SU-DHL-6 (cell line): ENCODE results near the gene CYBRD1.

Source experiments
- H2AFZ ChIP-seq: fragments of 200-600 bp; sonication (generic); 2 replicates; pipeline ENCODE4 v1.6.1; 2014; ENCODE audit warnings: low read depth, mild to moderate bottlenecking, moderate library complexity, mixed read lengths, antibody characterized with exemption, low read length; ENCODE audit not compliant: severe bottlenecking
- H3F3A ChIP-seq: fragments of 200-600 bp; shearing (Covaris generic); 2 replicates; pipeline ENCODE4 v1.6.0; 2016; ENCODE audit warnings: antibody characterized with exemption, mild to moderate bottlenecking; ENCODE audit not compliant: insufficient read depth
- H3K27ac ChIP-seq: fragments of 200-600 bp; sonication (generic); 2 replicates; pipeline ENCODE4 v1.5.1; 2016; ENCODE audit warnings: low read depth, mild to moderate bottlenecking, low read length, moderate library complexity, mixed read lengths
- H3K27me3 ChIP-seq: fragments of 200-600 bp; sonication (generic), shearing (Covaris generic); 2 replicates; pipeline ENCODE4 v1.6.0; 2014; ENCODE audit warnings: mild to moderate bottlenecking, low read length
- H3K36me3 ChIP-seq: fragments of 200-600 bp; sonication (generic); 2 replicates; pipeline ENCODE4 v1.6.1; 2014; ENCODE audit warnings: mild to moderate bottlenecking, low read length, mixed read lengths
- H3K4me2 ChIP-seq: fragments of 300-600, 200-600 bp; shearing (Covaris generic), sonication (generic); 2 replicates; pipeline ENCODE4 v1.6.0; 2014; ENCODE audit warnings: low read length, low read depth, mild to moderate bottlenecking; ENCODE audit not compliant: poor library complexity, severe bottlenecking
- H3K4me3 ChIP-seq: fragments of 200-600 bp; sonication (generic); 2 replicates; pipeline ENCODE4 v1.5.1; 2014; ENCODE audit warnings: antibody characterized with exemption, low read length, mild to moderate bottlenecking, mixed read lengths; ENCODE audit not compliant: insufficient read depth, poor library complexity, severe bottlenecking
- H3K79me2 ChIP-seq: fragments of 200-600 bp; sonication (generic); 2 replicates; pipeline ENCODE4 v1.6.1; 2014; ENCODE audit warnings: mild to moderate bottlenecking, low read length, moderate library complexity; ENCODE audit not compliant: insufficient read depth
- H3K9ac ChIP-seq: fragments of 200-600 bp; sonication (generic); 2 replicates; pipeline ENCODE4 v1.7.0; 2014; ENCODE audit warnings: mild to moderate bottlenecking, low read length
- H3K9me2 ChIP-seq: fragments of 200-600 bp; sonication (generic); replicated peaks from 2 replicates; pipeline ENCODE4 v1.6.1; 2014; ENCODE audit warnings: low read length; ENCODE audit not compliant: insufficient read depth
- H3K9me3 ChIP-seq: fragments of 200-600 bp; sonication (generic); 2 replicates; pipeline ENCODE4 v1.6.1; 2014; ENCODE audit warnings: low read length, mixed read lengths; ENCODE audit not compliant: insufficient read depth
- H4K20me1 ChIP-seq: fragments of 200-600 bp; sonication (generic); 2 replicates; pipeline ENCODE4 v1.6.1; 2014; ENCODE audit warnings: low read depth, mild to moderate bottlenecking, antibody characterized with exemption, low read length, moderate library complexity, mixed read lengths
- CTCF ChIP-seq: fragments of 200-600 bp; sonication (generic); IDR thresholded peaks from one replicate; pipeline ENCODE4 v1.5.1; 2017; ENCODE audit warnings: antibody characterized with exemption, mild to moderate bottlenecking, low read length, moderate library complexity; ENCODE audit not compliant: insufficient read depth, poor library complexity, severe bottlenecking
- EZH2phosphoT487 ChIP-seq: fragments of 200-600 bp; sonication (generic), shearing (Covaris generic); conservative IDR thresholded peaks from 2 replicates; pipeline ENCODE4 v1.6.1; 2018; ENCODE audit warnings: mild to moderate bottlenecking, antibody characterized with exemption, low read length, moderate library complexity, mixed read lengths

CYBRD1 gene

GRCh38 chr2:171557363-171557762, 35.1 kb downstream of the CYBRD1 start:
- H3K9ac ChIP-seq = no peak overlapping the region
- no peak overlapping the region for H3K4me3 ChIP-seq
- H3F3A ChIP-seq = no peaks in the 10 kb centered on the region
- no peaks in the 10 kb centered on the region for H3K27me3 ChIP-seq
- H3K79me2 ChIP-seq = no peaks in the 10 kb centered on the region
- H3K27ac ChIP-seq = no peak overlapping the region
- H3K9me3 ChIP-seq = no peaks in the 10 kb centered on the region
- H3K36me3 ChIP-seq = no peaks in the 10 kb centered on the region
- no peaks in the 10 kb centered on the region for H4K20me1 ChIP-seq
- no peak overlapping the region for H2AFZ ChIP-seq
- no peak overlapping the region for H3K4me2 ChIP-seq
- TF ChIP-seq CTCF = no peak
- TF ChIP-seq EZH2phosphoT487 = no peak
- no peaks in the 10 kb centered on the region for H3K9me2 ChIP-seq

- Histone ChIP-seq H3K27ac (no peak overlapping the region), H3K4me3 (no peak overlapping the region), H3K9me2 (no peaks in the 10 kb centered on the region), H3K9me3 (no peaks in the 10 kb centered on the region), H3K9ac (no peak overlapping the region), H3K79me2 (no peaks in the 10 kb centered on the region), H3K27me3 (no peaks in the 10 kb centered on the region), H3K4me2 (no peak overlapping the region), H3F3A (no peaks in the 10 kb centered on the region), H4K20me1 (no peaks in the 10 kb centered on the region), H3K36me3 (no peaks in the 10 kb centered on the region), H2AFZ (no peak overlapping the region)
- TF ChIP-seq EZH2phosphoT487 (no peak), CTCF (no peak)
Observed at GRCh38 chr2:171563301-171563700, 41.0 kb downstream of the CYBRD1 start.

GRCh38 chr2:171564463-171564862, 42.2 kb downstream of the CYBRD1 start:
- Histone ChIP-seq H2AFZ (no peak overlapping the region), H3K27ac (no peak overlapping the region), H3K9me3 (no peaks in the 10 kb centered on the region), H4K20me1 (no peaks in the 10 kb centered on the region), H3K4me3 (no peak overlapping the region), H3K9me2 (no peaks in the 10 kb centered on the region), H3K4me2 (no peak overlapping the region), H3K9ac (no peak overlapping the region), H3K79me2 (no peaks in the 10 kb centered on the region), H3K36me3 (no peaks in the 10 kb centered on the region), H3F3A (no peaks in the 10 kb centered on the region), H3K27me3 (no peaks in the 10 kb centered on the region)
- TF ChIP-seq CTCF = no peak
- no peak for TF ChIP-seq EZH2phosphoT487

- no peak for TF ChIP-seq EZH2phosphoT487
- no peak for TF ChIP-seq CTCF
- H4K20me1 ChIP-seq = no peaks in the 10 kb centered on the region
- no peaks in the 10 kb centered on the region for H3K36me3 ChIP-seq
- H3K27me3 ChIP-seq = no peaks in the 10 kb centered on the region
- H3K27ac ChIP-seq = no peak overlapping the region
- H3K9me3 ChIP-seq = no peaks in the 10 kb centered on the region
- no peaks in the 10 kb centered on the region for H3K79me2 ChIP-seq
- no peaks in the 10 kb centered on the region for H3F3A ChIP-seq
- H3K4me2 ChIP-seq = no peak overlapping the region
- no peak overlapping the region for H2AFZ ChIP-seq
- no peak overlapping the region for H3K4me3 ChIP-seq
- H3K9ac ChIP-seq = no peak overlapping the region
- H3K9me2 ChIP-seq = no peaks in the 10 kb centered on the region
Observed at GRCh38 chr2:171566057-171566456, 43.8 kb downstream of the CYBRD1 start.
